GM12878 (cell line): ENCODE data around the gene COX19.
"Not testable (repeated sequence)": the region's sequence is repeated elsewhere in the genome, so short reads cannot be mapped to it uniquely, and the experiment has no call there.

Experiments
- CBFB ChIP-seq: IDR thresholded peaks from 2 replicates; pipeline ENCODE4 v1.6.1; 2016; ENCODE audit warnings: antibody characterized with exemption, low read depth
- CTCF ChIP-seq, 3 experiments: IDR thresholded peaks in 2 of 3; conservative IDR thresholded peaks in 1 of 3; 2 replicates each; pipeline ENCODE4 v1.5.1; 2011; ENCODE audit warnings: low read depth in 3 of 3, low read length in 3 of 3, mild to moderate bottlenecking in 3 of 3, control low read depth in 2 of 3, moderate library complexity in 2 of 3, inconsistent platforms in 1 of 3, mixed read lengths in 1 of 3; ENCODE audit not compliant: control insufficient read depth in 2 of 3, insufficient read depth in 1 of 3; ENCODE audit errors: extremely low read depth in 1 of 3
- DPF2 ChIP-seq: fragments of 450-650 bp; IDR thresholded peaks from 2 replicates; pipeline ENCODE4 v1.6.1; 2017; ENCODE audit warnings: mild to moderate bottlenecking
- GABPA ChIP-seq: IDR thresholded peaks from 2 replicates; pipeline ENCODE4 v1.6.1; 2014; ENCODE audit warnings: antibody characterized with exemption, low read depth, mild to moderate bottlenecking, inconsistent platforms
- MAX ChIP-seq: IDR thresholded peaks from 2 replicates; pipeline ENCODE4 v1.6.1; 2012; ENCODE audit warnings: low read depth, low read length, improper control_type of control experiment
- PAX8 ChIP-seq: fragments of 450-650 bp; IDR thresholded peaks from 2 replicates; pipeline ENCODE4 v1.6.1; 2017; ENCODE audit warnings: mild to moderate bottlenecking, moderate library complexity
- POLR2A ChIP-seq: IDR thresholded peaks from 2 replicates; pipeline ENCODE4 v1.6.1; 2011; ENCODE audit warnings: low read depth, mild to moderate bottlenecking, low read length
- RELA ChIP-seq: fragments of 450-650 bp; IDR thresholded peaks from 2 replicates; pipeline ENCODE4 v1.8.0; 2014; ENCODE audit warnings: borderline replicate concordance; ENCODE audit not compliant: partially characterized antibody
- SREBF1 ChIP-seq: IDR thresholded peaks from 2 replicates; pipeline ENCODE4 v1.6.1; 2012; ENCODE audit warnings: mild to moderate bottlenecking, low read length
- TCF7 ChIP-seq: IDR thresholded peaks from 2 replicates; pipeline ENCODE4 v1.6.1; 2014; ENCODE audit warnings: antibody characterized with exemption, borderline replicate concordance
- YY1 ChIP-seq: IDR thresholded peaks from 2 replicates; pipeline ENCODE4 v1.6.1; 2011; ENCODE audit warnings: low read depth, mild to moderate bottlenecking, low read length

GRCh38 chr7:924042-924441 lies 51.3 kb downstream of the COX19 start:
- not testable (repeated sequence) for TF ChIP-seq POLR2A; CTCF (IDR thresholded peaks at IDR 0.05 in 2 of 3, conservative IDR thresholded peaks at IDR 0.05 in 1 of 3; ENCODE audit: control insufficient read depth in 2 of 3, extremely low read depth in 1 of 3, insufficient read depth in 1 of 3, low read depth in 3 of 3, low read length in 3 of 3); TCF7; RELA; YY1; PAX8; SREBF1; GABPA; MAX; DPF2; CBFB
